ENCODE data around the gene GPS2. TPM values are rescaled to one million over a fixed set of nuclear protein-coding genes. Genes with fewer than 3 reads are reported as not detected.

Gene GPS2
- total RNA-seq, 4 donors from 2014 or later: 96.5 to 578 (median 150) TPM

- intact Hi-C loops (cut with DNase I; ENCODE audit: low total_unique reads): no loop called here
Observed at GRCh38 chr17:7322520-7323194, 7.5 kb upstream of the GPS2 start.

GRCh38 chr17:7321466-7321865 lies 6.3 kb upstream of the GPS2 start:
- no peaks in the 10 kb centered on the region for H3K9me3 ChIP-seq
- H3K4me3 ChIP-seq: no peak overlapping the region
- no peaks in the 10 kb centered on the region for H3K4me1 ChIP-seq
- intact Hi-C loops (cut with DNase I; ENCODE audit: low total_unique reads): no loop called here
- no peak overlapping the region for H3K27ac ChIP-seq
- in situ Hi-C loops (cut with MboI; ENCODE audit: low pct_ligation_motif_present in 1 of 4, low pct_unique_long_range_greater_than_20kb in 1 of 4, low sequenced_read_pairs in 3 of 4): no loop called here
- 80 to 95% methylated on average over 2 to 14 of the region's 15 CpGs for WGBS, 2 donors (ENCODE audit: low coverage in 1 of 2)
- no peaks in the 10 kb centered on the region for H3K27me3 ChIP-seq
- no peak for DNase-seq
- H3K36me3 ChIP-seq: peaks cover 0 to 23% (median 10%) of the 10 kb centered on the region in 4 donors
- TF ChIP-seq POLR2A (IDR thresholded peaks at IDR 0.05) (no peak), POLR2AphosphoS5 (IDR thresholded peaks at IDR 0.05) (no peak), EP300 (IDR thresholded peaks at IDR 0.05; ENCODE audit: low read depth) (no peak), CTCF (IDR thresholded peaks at IDR 0.05) (no peak)

More at GRCh38 chr17:7322520-7323194, 7.5 kb upstream of the GPS2 start:
- Histone ChIP-seq H3K9me3 (no peaks in the 10 kb centered on the region), H3K27ac (no peak overlapping the region), H3K36me3 (peaks cover 0 to 23% (median 7%) of the 10 kb centered on the region in 4 donors), H3K4me1 (peaks cover 0 to 1% (median 0%) of the 10 kb centered on the region in 4 donors), H3K4me3 (no peak overlapping the region), H3K27me3 (no peaks in the 10 kb centered on the region)
- 95% methylated on average over 22 of the region's 22 CpGs; no CpG with 5 or more reads in 1 of the 2 donors for WGBS, 2 donors (ENCODE audit: low coverage in 1 of 2)
- no peak for TF ChIP-seq POLR2AphosphoS5 (IDR thresholded peaks at IDR 0.05)
- TF ChIP-seq CTCF (IDR thresholded peaks at IDR 0.05): no peak
- no peak for TF ChIP-seq EP300 (IDR thresholded peaks at IDR 0.05; ENCODE audit: low read depth)
- no peak for TF ChIP-seq POLR2A (IDR thresholded peaks at IDR 0.05)
- no peak for DNase-seq
- in situ Hi-C loops (cut with MboI; ENCODE audit: low pct_ligation_motif_present in 1 of 4, low pct_unique_long_range_greater_than_20kb in 1 of 4, low sequenced_read_pairs in 3 of 4): no loop called here

GRCh38 chr17:7318121-7318860 lies 3.1 kb upstream of the GPS2 start:
- intact Hi-C loops (cut with DNase I; ENCODE audit: low total_unique reads): no loop called here
- no peak for DNase-seq
- H3K4me3 ChIP-seq: no peak overlapping the region
- 40 to 88% methylated on average over 1 to 11 of the region's 13 CpGs for WGBS, 2 donors (ENCODE audit: low coverage in 1 of 2)
- in situ Hi-C loops (cut with MboI; ENCODE audit: low pct_ligation_motif_present in 1 of 4, low pct_unique_long_range_greater_than_20kb in 1 of 4, low sequenced_read_pairs in 3 of 4): no loop called here
- no peak overlapping the region for H3K27ac ChIP-seq
- H3K36me3 ChIP-seq: peaks cover 0 to 25% (median 9%) of the 10 kb centered on the region in 4 donors
- no peaks in the 10 kb centered on the region for H3K9me3 ChIP-seq
- TF ChIP-seq POLR2A (IDR thresholded peaks at IDR 0.05) (no peak), CTCF (IDR thresholded peaks at IDR 0.05) (no peak), EP300 (IDR thresholded peaks at IDR 0.05; ENCODE audit: low read depth) (no peak), POLR2AphosphoS5 (IDR thresholded peaks at IDR 0.05) (no peak)
- no peaks in the 10 kb centered on the region for H3K27me3 ChIP-seq
- H3K4me1 ChIP-seq: peaks cover 11 to 23% (median 16%) of the 10 kb centered on the region in 4 donors

GRCh38 chr17:7317161-7317803 lies 2.1 kb upstream of the GPS2 start:
- intact Hi-C loops (cut with DNase I; ENCODE audit: low total_unique reads): no loop called here
- no peaks in the 10 kb centered on the region for H3K9me3 ChIP-seq
- H3K27me3 ChIP-seq: no peaks in the 10 kb centered on the region
- in situ Hi-C loops (cut with MboI; ENCODE audit: low pct_ligation_motif_present in 1 of 4, low pct_unique_long_range_greater_than_20kb in 1 of 4, low sequenced_read_pairs in 3 of 4): no loop called here
- peaks cover 0 to 31% (median 14%) of the 10 kb centered on the region in 4 donors for H3K36me3 ChIP-seq
- WGBS, 2 donors (ENCODE audit: low coverage in 1 of 2): 73 to 88% methylated on average over 3 to 16 of the region's 16 CpGs
- no peak for DNase-seq
- no peak overlapping the region for H3K27ac ChIP-seq
- H3K4me3 ChIP-seq: no peak overlapping the region
- peaks cover 11 to 29% (median 16%) of the 10 kb centered on the region in 4 donors for H3K4me1 ChIP-seq
- TF ChIP-seq EP300 (IDR thresholded peaks at IDR 0.05; ENCODE audit: low read depth): no peak
